NCI-H146 (cell line): ENCODE results near the gene SLC7A14.
A peak's percentile ranks its signal among the peaks of the same experiment; 100 is the strongest.

Experiments
- DNase-seq: peaks from one replicate; lab custom pipeline; 2025; lab: John Stamatoyannopoulos, UW

The SLC7A14 gene

DNA sequence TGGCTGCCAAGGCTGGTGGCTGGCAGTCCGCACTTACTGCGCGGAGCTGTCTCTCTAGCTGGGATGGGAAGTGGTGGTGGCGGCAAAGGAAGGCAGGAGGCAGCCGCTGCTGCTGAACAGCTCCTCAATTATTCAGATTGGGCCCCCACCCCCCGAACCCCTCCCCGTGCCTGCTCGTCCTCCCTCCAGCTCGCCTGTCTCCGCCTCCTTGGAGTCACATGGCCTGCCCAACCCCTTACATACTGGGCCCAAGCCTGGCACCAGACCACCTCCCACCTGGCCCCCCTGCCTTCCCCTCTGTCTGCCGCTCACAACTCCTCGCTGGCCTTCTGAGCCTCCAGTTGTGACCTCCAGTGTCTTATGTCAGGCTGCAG is at the start of gene SLC7A14:
Gene SLC7A14 (minus strand): TSS at position 139 of the 374 bp plus-strand sequence. CDS start 59,139 bp downstream, outside the sequence.
- DNase-seq, result peak; percentile 33

DNA sequence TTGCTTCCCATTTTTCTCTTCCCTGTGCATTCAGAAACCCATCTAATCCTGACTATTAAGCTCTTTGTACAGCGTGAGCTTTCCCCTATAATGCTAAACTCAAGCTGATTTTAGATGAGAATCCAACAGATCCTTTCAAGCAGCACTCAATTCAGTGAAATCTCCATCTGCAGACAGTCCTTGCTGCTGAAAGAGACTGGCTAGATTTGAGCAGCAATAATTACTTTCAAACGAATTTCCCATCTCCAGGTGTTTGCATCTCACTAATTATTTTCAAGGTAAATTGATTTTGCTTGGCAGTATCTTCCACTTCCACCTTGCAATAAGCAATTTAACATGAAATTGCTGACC is 49.5 kb upstream of the SLC7A14 start:
- no peak for DNase-seq

- no peak for DNase-seq
Measured at GRCh38 chr3:170634663-170635384, 48.9 kb upstream of the SLC7A14 start.

- DNase-seq, result no peak
Measured at GRCh38 chr3:170633573-170633972, 47.7 kb upstream of the SLC7A14 start.

DNA sequence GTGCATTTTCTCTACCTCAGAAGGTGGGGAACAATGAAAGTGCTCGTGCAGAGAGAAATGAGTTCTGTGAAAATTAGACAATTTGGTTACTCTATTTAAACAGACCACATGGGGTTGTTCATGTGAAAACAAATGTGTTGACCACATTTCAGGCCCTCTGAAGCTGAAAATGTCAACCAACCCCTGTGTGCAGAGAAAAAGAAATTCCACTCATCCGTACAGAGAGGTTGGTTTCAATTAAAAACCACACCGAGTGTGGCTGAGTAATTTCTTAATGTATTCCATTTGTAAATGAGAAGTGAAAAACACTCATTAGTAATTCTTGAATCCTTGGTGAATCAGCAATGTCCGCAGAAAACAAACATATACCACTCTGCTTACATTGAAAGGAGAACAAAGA is 46.9 kb upstream of the SLC7A14 start:
- peak; percentile 28 for DNase-seq

DNA sequence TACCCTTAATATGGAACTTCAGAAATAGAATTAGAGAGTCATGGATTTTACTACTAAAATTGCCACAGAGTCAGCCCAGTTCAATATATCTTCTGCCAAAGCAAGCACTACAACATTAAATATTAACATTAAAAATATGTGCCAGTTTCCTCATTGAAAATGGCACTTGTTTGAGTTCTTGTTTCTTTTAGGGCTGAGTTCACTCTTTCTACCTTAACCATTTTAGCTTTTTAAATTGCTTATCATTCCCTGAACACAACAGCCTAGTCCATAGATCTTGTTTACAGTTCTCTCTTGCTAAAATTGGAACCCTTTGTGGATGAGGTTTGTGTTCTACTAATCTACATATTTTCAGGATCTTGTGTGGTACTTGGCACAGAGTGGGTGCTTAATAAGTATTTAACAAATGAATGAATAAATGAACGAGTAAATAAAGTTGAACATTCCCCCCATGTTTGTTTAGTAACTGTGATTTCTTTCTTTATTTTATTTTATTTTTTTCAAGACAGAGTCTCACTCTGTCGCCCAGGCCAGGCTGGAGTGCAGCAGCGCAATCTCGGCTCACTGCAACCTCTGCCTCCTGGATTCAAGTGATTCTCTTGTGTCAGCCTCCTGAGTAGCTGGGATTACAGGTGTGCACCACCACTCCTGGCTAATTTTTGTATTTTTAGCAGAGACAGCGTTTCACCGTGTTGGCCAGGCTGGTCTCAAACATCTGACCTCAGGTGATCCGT is 46.0 kb upstream of the SLC7A14 start:
- DNase-seq, result no peak

- DNase-seq, result no peak
Measured at GRCh38 chr3:170623524-170623923, 37.6 kb upstream of the SLC7A14 start.

- DNase-seq, result no peak
Measured at GRCh38 chr3:170622369-170623159, 36.7 kb upstream of the SLC7A14 start.

GRCh38 chr3:170621256-170621655 is 35.4 kb upstream of the SLC7A14 start:
- no peak for DNase-seq

DNA sequence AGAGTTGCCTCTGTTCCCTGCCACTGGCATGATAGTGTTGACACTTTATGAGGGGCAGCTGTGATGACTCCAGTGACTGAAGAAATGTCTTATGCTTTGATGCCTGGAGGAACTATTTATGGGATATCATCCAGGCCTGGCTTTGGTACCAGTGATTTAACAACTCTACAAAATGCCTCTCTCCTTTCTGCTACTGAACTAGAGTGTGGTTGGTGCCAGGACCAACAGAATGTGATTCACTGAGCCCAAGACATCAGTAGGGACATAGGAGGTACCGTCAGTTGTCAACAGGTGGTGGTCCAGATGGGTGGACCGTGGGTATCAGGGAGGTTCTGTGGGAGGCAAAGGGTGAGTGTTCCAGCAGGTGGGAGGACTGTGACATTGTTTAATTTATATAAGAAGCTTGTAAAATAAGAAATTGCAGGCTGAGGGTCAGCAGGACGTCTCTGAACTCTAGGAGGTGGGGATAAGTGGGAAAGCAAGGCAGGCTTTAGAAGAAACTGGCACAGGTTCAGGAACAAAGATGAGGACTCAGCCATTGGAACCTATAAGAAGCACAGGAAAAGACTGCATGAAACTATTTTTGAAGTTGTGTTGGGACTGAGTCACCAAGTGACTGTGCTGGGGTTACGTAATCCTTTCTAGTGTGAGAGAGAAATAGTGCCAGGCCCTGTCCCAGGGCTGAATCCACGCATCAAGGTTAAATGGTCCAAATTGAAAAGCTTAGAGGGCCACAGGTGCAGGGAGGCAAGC is 28.5 kb upstream of the SLC7A14 start:
- no peak for DNase-seq

- DNase-seq, result no peak
Measured at GRCh38 chr3:170611751-170612150, 25.9 kb upstream of the SLC7A14 start.

GRCh38 chr3:170610321-170610884 is 24.5 kb upstream of the SLC7A14 start:
- no peak for DNase-seq

DNA sequence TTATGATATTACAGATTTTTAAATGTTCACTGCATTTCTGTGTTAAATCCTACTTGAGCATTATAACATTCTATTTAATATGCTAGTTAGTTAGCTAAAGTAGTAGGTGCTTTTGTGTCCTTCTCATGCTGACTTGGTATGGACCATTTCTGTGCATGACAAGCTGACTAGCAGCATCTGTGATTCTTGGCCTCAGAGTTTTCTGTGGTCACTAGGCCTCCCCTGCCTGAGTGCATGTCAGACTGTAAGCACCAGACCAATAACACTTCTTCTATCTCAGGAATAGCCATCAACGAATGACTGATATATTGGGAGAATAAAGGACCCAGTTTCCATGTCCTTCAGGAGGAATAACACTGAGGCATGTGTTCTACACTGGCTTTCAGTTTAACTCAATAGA is 22.6 kb upstream of the SLC7A14 start:
- DNase-seq, result no peak

DNA sequence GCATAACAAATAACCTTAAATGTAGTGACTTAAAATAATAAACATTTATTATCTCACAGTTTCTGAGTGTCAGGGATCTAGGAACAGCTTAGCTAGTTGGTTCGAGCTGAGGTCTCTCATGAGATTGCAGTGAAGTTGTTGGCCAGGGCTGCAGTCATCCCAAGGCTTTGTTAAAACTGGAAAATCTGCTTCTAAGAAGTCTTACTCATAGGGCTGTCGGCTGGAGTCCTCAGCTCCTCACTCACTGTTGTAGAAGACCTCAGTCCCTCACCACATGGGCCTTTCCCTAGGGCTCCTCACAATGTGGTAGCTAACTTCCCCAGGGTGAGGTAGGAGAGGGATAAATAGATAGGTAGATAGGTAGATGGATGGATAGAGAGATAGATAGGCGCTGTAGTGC is 20.8 kb upstream of the SLC7A14 start:
- DNase-seq, result no peak

DNA sequence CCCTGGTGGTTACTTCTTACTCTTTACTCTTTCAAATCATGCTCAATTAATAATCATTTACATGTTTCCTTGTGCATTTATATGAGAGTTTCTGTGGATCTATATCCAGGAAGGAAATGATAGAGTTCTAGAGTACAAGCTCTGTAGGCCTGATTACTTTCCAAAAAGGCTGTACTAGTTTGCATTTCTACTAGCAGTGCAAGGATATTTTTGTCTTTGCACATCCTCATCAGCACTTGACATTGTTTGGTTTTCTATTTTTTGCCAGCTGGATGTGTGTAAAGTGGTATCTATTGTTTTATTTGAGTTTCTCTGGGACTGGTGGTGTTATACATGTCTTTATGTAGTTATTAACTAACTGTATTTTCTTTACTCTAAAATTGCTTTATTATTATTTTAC is 19.6 kb upstream of the SLC7A14 start:
- DNase-seq, result no peak

DNA sequence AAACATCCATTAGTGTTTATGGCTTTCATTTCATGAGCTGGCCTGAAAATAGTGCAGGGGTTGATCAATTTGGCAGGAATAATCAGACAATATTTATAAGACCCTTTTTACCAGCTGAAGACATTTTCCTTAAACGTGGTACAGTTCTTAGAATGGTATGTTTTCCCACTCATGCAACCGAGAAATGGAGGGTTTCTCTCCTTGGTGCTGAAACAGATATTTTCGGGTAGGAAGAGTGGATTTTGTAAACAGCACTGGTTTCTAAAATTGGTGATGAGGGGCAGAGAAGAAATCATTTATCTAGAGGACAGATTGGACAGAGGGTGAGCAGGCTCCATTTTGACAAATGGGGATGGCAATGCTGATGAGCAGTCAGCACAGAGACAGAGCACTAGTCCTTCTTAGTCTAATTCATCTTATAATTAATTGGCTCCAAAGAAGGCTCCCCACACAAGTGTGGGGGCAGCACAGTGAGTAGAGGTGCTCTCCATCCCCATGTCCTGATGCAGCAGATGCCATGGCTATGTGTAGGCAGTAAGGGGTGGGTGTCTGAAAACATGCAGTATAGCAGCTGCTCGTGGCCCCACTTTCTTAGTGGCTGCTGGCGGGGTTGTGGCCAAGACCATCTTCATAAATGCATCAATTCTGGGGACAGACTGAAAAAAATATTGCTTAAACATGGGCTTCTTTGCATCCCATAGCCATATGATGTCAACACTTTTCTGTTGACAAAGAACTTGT is 18.1 kb upstream of the SLC7A14 start:
- no peak for DNase-seq

DNA sequence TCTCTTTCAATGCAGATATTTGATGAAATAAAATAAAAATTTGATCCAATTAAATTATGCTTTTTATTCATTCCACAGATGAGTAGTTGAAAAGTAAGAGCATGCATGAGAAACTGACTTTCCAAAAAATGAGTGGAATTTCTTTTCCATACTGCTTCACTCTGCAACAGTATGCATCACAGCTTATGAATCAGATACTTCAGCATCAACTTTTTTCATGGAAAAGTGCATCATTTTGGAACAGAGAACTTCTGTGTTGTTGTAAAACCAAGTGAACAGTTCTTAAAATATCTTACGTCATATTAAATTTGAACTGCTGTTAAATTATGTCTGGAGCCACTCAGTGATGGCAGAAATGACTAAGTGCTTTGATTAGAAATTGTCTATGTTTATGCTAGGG is 16.7 kb upstream of the SLC7A14 start:
- no peak for DNase-seq

DNA sequence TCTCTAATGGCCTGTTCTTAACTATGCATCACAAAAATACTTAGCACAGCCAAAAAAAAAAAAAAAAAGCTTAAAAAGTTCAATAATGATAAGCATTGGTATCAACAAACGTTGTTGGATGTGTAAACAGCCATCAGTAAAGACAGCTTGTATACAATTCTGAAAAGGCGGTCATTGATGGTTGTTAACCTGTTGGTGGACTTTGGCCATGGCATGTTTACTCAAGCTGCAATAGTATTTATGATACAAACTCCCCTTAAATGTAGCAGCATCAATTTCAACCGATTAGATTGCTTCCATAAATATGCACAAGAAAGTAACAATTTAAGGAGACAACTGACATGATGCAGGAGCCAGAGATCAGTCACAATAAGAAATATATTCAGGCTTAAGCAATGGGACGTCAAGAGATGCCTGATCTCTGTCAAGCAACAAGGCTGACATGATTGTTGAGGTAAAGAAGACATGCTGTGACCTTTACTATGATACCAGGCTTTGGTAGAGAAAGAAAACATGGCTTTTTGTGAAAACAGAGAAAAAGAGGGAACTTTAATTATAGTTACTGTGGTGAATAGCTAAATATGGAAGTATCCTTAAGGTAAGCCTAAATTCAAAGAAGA is 14.2 kb upstream of the SLC7A14 start:
- DNase-seq, result no peak

DNA sequence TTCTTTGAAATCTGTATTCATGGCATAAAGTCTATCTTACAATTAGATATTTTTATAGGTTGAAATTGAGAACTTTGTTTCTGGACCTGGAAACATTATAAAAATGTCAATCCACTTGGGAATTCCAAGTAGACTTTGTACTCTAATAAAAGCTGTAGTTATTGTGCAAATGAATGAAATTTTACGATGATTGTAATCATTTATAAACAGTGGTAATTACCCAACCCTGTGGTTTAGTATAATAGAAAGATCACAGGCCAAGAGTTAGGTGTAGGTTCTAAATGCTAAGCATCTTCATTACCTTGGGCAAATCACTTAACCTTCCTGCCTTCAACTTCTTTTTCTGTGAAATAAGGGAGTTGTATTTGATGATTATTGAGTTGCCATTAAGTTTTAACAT is 13.2 kb upstream of the SLC7A14 start:
- no peak for DNase-seq

DNA sequence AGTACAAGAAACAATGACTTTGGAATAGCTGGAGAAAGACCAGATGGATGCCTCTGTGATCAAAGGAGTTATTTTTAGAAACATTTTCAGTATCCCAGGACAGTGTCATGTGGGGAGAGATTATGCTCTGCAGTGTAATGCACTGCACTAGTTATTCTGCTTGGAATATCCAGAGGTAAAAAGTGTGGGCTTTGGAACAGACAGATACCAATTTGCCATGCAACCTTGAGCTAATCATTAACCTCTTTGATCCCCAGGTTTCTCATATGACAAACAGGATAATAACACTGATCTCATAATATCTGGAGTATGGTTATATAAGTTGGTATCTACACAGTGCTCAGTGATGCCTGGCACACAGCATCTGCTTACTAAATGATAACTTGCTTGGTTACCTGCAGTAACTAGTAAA is 12.2 kb upstream of the SLC7A14 start:
- no peak for DNase-seq

GRCh38 chr3:170594528-170594927 is 8.7 kb upstream of the SLC7A14 start:
- no peak for DNase-seq
